Mononuclear cell (primary cell): ENCODE results near the gene GLRX2. TPM values are rescaled to one million over a fixed set of nuclear protein-coding genes. Genes with fewer than 3 reads are reported as not detected.

Experiments used
- H3K27me3 ChIP-seq: 2 replicates; pipeline ENCODE4 v1.6.0; 2011; ENCODE audit warnings: low read length, control low read depth; ENCODE audit not compliant: insufficient read depth
- H3K4me1 ChIP-seq: 2 replicates; pipeline ENCODE4 v1.5.1; 2011; ENCODE audit warnings: mild to moderate bottlenecking, low read length, control low read depth; ENCODE audit not compliant: insufficient read depth
- H3K4me3 ChIP-seq: 2 replicates; pipeline ENCODE4 v1.5.1; 2011; ENCODE audit warnings: mild to moderate bottlenecking, low read length, moderate library complexity
- H3K9me3 ChIP-seq: 2 replicates; pipeline ENCODE4 v1.5.1; 2011; ENCODE audit warnings: low read depth, mild to moderate bottlenecking, control low read depth, low read length
- total RNA-seq: library from RNA; depleted of rRNA; stranded (reverse); fragments of >200 nt; gene quantifications from one replicate; pipeline ENCODE4 v1.2.3, GENCODE V29; 2012

The GLRX2 gene, protein sequence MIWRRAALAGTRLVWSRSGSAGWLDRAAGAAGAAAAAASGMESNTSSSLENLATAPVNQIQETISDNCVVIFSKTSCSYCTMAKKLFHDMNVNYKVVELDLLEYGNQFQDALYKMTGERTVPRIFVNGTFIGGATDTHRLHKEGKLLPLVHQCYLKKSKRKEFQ
- 2.3 TPM for total RNA-seq

- Histone ChIP-seq H3K4me1 (peaks cover 19% of the 10 kb centered on the region), H3K4me3 (peak within 1 kb of the TSS; percentile 63)
These were observed at the start of gene GLRX2 for GRCh38 chr1:193104907-193105820. Gene GLRX2, minus strand, starts transcription at chr1:193105414. Its CDS starts 32 bp downstream, at chr1:193105382.

GRCh38 chr1:193144999-193145398 lies 39.8 kb upstream of the GLRX2 start:
- Histone ChIP-seq H3K27me3 (no peaks in the 10 kb centered on the region), H3K4me1 (no peaks in the 10 kb centered on the region), H3K4me3 (no peak overlapping the region), H3K9me3 (no peaks in the 10 kb centered on the region)

More at GRCh38 chr1:193104907-193105820, at the start of gene GLRX2:
- no peaks in the 10 kb centered on the region for H3K27me3 ChIP-seq
- no peaks in the 10 kb centered on the region for H3K9me3 ChIP-seq

DNA sequence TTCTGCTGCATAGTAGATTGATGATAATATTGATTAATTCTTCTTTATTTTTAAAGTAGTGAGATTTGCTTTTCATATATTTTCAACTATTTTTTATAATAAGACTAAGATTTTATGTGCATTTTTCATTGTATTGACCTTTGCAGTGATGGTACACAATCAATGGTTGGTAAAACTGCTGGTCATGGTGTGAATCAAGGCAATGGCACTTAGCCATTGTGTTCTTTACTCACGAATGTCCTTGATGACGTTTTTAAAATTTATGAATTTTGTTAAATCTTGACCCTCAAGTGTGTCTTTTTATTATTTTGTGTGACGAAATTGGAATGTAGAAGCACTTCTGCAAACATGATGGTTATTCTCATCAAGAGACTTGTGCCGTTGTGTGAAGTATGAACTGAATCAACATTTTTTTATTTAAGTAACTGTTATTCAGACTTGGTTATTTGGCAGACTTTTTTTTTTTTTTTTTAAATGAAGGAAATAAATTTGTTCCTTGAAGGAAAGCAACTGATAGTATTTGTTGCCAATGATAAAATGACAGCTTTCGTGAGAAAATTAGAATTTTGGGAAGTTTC lies 39.2 kb upstream of the GLRX2 start:
- Histone ChIP-seq H3K27me3 (no peaks in the 10 kb centered on the region), H3K9me3 (no peaks in the 10 kb centered on the region), H3K4me3 (no peak overlapping the region), H3K4me1 (no peaks in the 10 kb centered on the region)

DNA sequence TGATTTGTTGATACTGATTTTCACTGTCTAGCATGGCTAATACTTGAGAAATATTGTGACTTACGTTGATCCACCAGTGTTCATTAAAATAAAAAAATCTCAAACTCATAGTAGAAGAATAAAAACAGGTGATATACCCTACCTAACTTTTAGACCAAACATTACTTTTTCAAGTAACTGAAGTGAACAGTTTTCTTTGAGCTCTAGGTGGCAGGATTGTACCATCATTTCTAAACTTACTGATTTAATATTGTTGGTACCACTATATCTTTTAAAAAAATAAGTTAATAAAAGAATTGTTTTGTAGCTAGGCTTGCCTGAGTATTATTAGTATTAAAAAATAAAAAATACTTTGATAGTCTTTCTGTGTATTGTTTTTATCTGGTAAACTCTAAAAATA lies 38.1 kb upstream of the GLRX2 start:
- no peak overlapping the region for H3K4me3 ChIP-seq
- H3K27me3 ChIP-seq = no peaks in the 10 kb centered on the region
- H3K9me3 ChIP-seq = no peaks in the 10 kb centered on the region
- H3K4me1 ChIP-seq = no peaks in the 10 kb centered on the region

- Histone ChIP-seq H3K27me3 (no peaks in the 10 kb centered on the region), H3K9me3 (no peaks in the 10 kb centered on the region), H3K4me1 (no peaks in the 10 kb centered on the region), H3K4me3 (no peak overlapping the region)
These were observed 37.2 kb upstream of the GLRX2 start for GRCh38 chr1:193142409-193142808.

DNA sequence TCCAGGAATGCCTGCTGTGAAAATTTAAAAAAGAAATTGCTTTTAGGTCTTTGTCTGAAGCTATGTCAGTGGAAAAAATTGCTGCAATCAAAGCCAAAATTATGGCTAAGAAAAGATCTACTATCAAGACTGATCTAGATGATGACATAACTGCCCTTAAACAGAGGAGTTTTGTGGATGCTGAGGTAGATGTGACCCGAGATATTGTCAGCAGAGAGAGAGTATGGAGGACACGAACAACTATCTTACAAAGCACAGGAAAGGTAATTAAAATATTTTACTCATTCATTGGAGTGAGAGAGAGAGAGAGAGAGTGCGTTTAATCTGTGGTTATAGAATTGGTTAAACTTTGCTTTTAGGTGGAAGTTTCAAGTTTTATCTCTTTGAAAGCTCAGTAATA lies 36.6 kb upstream of the GLRX2 start:
- H3K4me1 ChIP-seq = no peaks in the 10 kb centered on the region
- H3K27me3 ChIP-seq = no peaks in the 10 kb centered on the region
- no peak overlapping the region for H3K4me3 ChIP-seq
- no peaks in the 10 kb centered on the region for H3K9me3 ChIP-seq

GRCh38 chr1:193140254-193140653 lies 35.0 kb upstream of the GLRX2 start:
- no peaks in the 10 kb centered on the region for H3K4me1 ChIP-seq
- no peaks in the 10 kb centered on the region for H3K9me3 ChIP-seq
- H3K4me3 ChIP-seq = no peak overlapping the region
- no peaks in the 10 kb centered on the region for H3K27me3 ChIP-seq

- Histone ChIP-seq H3K27me3 (no peaks in the 10 kb centered on the region), H3K4me3 (no peak overlapping the region), H3K4me1 (peaks cover 4% of the 10 kb centered on the region), H3K9me3 (no peaks in the 10 kb centered on the region)
These were observed 26.1 kb upstream of the GLRX2 start for GRCh38 chr1:193131266-193131860.

GRCh38 chr1:193125369-193125768 lies 20.2 kb upstream of the GLRX2 start:
- no peaks in the 10 kb centered on the region for H3K9me3 ChIP-seq
- H3K4me1 ChIP-seq = peaks cover 36% of the 10 kb centered on the region
- H3K27me3 ChIP-seq = no peaks in the 10 kb centered on the region
- no peak overlapping the region for H3K4me3 ChIP-seq

DNA sequence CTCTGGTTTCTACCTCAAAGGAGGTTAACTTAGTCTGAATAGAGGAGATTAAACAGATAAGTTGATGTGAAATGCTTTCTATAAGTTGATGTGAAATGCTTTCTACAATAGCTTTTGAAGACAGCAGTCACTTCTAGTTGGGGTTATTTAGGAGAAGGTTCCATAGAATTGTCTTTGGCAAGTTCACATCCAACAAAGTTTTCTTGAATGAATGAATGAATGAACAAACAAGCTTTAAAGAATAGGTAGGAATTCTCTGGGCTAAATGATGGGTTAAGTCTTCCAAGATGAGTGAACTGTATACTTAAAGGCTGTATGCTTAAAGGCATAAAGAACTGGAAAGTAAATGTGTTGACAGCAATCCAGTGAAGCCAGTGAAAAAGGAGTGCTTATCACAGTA lies 18.5 kb upstream of the GLRX2 start:
- Histone ChIP-seq H3K9me3 (no peaks in the 10 kb centered on the region), H3K27me3 (no peaks in the 10 kb centered on the region), H3K4me1 (peaks cover 36% of the 10 kb centered on the region), H3K4me3 (no peak overlapping the region)

GRCh38 chr1:193121616-193122593 lies 16.7 kb upstream of the GLRX2 start, which contains the start of gene CDC73:
Gene CDC73, plus strand, starts transcription at chr1:193122031. Its CDS starts 170 bp downstream, at chr1:193122201.
- H3K4me1 ChIP-seq = peaks cover 35% of the 10 kb centered on the region
- no peaks in the 10 kb centered on the region for H3K27me3 ChIP-seq
- no peaks in the 10 kb centered on the region for H3K9me3 ChIP-seq
- H3K4me3 ChIP-seq = peak within 1 kb of the TSS; percentile 100

GRCh38 chr1:193120604-193121166 lies 15.5 kb upstream of the GLRX2 start:
- no peak overlapping the region for H3K4me3 ChIP-seq

DNA sequence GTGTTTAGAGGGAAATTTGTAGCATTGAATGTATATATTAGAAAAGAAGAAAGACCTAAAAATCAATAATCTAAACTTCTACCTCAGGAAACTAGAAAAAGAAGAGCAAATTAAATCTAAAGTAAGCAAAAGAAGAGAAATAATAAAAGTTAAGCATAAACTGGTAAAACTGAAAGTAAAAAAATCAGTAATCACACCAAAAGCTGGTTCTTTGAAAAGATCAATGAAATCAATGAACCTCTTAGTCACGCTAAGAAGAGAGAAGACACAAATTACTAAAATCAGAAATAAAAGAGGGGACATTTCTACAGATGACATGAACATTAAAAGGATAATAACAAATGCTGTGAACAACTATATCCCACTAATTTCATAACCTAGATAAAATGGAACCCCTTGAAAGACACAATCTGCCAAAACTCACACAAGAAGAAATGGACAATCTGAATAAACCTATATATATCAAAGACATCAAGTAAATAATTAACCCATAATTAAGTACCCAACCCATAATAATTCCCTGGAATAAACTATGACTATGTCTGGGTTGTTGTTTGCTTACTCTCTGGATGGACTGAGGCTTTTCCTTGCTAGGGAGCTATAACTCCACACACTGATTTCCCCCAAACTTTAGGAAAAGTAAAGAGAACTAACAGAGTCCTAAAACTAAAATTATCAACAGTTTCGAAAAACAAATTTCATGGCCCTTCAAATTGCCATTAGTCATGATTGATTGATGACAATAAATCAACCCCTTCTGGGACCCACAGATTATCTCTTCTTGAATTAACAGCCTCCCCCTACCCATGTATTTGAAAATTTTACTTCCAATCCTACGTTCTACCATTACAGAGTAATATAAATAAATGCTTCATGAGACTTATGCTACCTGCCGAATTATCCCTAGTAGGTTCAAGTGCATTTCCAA lies 13.9 kb upstream of the GLRX2 start:
- no peaks in the 10 kb centered on the region for H3K27me3 ChIP-seq
- H3K9me3 ChIP-seq = no peaks in the 10 kb centered on the region
- no peak overlapping the region for H3K4me3 ChIP-seq
- H3K4me1 ChIP-seq = peaks cover 23% of the 10 kb centered on the region

More at GRCh38 chr1:193120604-193121166, 15.5 kb upstream of the GLRX2 start:
- no peaks in the 10 kb centered on the region for H3K9me3 ChIP-seq
- H3K4me1 ChIP-seq = peaks cover 30% of the 10 kb centered on the region
- no peaks in the 10 kb centered on the region for H3K27me3 ChIP-seq
